ENCODE results near the gene TRIM33. TPM values are rescaled to one million over a fixed set of nuclear protein-coding genes. Genes with fewer than 3 reads are reported as not detected.
"Not testable (repeated sequence)": the region's sequence is repeated elsewhere in the genome, so short reads cannot be mapped to it uniquely, and the experiment has no call there.

The TRIM33 gene
- total RNA-seq, 1 donor from 2014 or later: 75.4 TPM

DNA sequence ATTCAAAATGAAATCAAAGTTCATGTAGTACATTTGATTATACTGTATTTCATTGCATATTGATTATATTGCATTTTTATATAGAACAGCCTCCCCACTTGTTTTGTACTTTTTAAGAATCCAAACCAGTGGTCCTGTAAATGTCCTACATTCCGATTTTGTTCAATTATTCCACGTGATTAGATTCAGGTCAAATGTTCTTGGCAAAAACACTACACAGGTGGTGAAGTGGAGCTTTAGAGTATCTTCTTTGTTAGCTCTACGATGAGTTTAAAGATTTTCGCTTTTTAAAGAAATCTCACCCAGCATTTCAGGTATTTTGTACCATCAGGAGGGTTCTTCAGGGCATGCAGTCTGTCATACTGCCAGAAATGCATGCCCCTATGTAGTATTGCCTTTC lies 120.6 kb downstream of the TRIM33 start:
- Histone ChIP-seq H3K27me3 (no peaks in the 10 kb centered on the region), H3K27ac (no peak overlapping the region), H2AFZ (replicated peaks) (no peak overlapping the region), H3K4me2 (no peak overlapping the region), H3K9ac (no peak overlapping the region), H3K9me3 (ENCODE audit: low read depth) (no peaks in the 10 kb centered on the region), H3F3A (ENCODE audit: low read depth) (peaks cover 5% of the 10 kb centered on the region), H3K4me1 (peaks cover 7% of the 10 kb centered on the region), H4K20me1 (ENCODE audit: low read depth) (no peaks in the 10 kb centered on the region), H3K79me2 (ENCODE audit: low read depth) (no peaks in the 10 kb centered on the region), H3K4me3 (no peak overlapping the region), H3K36me3 (peaks cover 8% of the 10 kb centered on the region)
- TF ChIP-seq EZH2phosphoT487 (IDR thresholded peaks at IDR 0.05) (no peak), EZH2 (IDR thresholded peaks at IDR 0.05) (no peak)
- TF ChIP-seq, protein P1, sequence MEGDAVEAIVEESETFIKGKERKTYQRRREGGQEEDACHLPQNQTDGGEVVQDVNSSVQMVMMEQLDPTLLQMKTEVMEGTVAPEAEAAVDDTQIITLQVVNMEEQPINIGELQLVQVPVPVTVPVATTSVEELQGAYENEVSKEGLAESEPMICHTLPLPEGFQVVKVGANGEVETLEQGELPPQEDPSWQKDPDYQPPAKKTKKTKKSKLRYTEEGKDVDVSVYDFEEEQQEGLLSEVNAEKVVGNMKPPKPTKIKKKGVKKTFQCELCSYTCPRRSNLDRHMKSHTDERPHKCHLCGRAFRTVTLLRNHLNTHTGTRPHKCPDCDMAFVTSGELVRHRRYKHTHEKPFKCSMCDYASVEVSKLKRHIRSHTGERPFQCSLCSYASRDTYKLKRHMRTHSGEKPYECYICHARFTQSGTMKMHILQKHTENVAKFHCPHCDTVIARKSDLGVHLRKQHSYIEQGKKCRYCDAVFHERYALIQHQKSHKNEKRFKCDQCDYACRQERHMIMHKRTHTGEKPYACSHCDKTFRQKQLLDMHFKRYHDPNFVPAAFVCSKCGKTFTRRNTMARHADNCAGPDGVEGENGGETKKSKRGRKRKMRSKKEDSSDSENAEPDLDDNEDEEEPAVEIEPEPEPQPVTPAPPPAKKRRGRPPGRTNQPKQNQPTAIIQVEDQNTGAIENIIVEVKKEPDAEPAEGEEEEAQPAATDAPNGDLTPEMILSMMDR (IDR thresholded peaks at IDR 0.05): no peak
- no peak overlapping the region for H3K27ac Mint-ChIP-seq
- no peak for DNase-seq (ENCODE audit: low spot score)
- peaks cover 6% of the 10 kb centered on the region for H3K9me3 Mint-ChIP-seq
- no peak overlapping the region for H3K4me3 Mint-ChIP-seq
- H3K27me3 Mint-ChIP-seq (ENCODE audit: insufficient read depth, low read depth): peaks cover 4% of the 10 kb centered on the region
- H3K4me1 Mint-ChIP-seq: no peaks in the 10 kb centered on the region
- H3K36me3 Mint-ChIP-seq: peaks cover 25% of the 10 kb centered on the region

DNA sequence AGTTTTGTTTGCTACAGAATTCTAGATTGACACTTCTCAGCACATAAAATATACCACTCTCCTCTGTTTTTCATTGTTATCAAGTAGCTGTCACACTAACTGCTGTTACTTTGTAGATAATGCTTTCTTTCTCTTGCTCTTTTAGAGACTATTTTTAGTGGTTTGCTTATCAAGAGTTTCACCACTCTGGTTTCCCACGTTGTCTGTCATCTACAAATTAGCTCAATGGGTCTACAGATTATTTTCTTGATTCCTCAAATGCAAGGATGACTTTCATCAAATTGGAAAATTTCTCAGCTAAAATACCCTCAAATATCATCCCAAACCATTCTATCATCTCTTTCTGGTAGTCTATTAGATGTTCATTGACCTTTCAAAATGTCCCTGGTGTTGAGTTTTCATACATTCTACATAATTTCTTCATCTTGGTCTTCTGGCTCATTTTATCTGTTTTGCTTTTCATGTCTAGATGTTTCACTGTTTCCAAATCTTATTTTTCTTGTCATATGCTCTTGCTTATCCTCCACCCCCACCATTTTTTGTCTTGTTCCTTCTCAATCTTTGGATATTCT lies 122.5 kb downstream of the TRIM33 start:
- peaks cover 4% of the 10 kb centered on the region for H3K27me3 Mint-ChIP-seq (ENCODE audit: insufficient read depth, low read depth)
- no peak overlapping the region for H3K27ac Mint-ChIP-seq
- Histone ChIP-seq H3K36me3 (no peaks in the 10 kb centered on the region), H3K9ac (no peak overlapping the region), H3K27ac (no peak overlapping the region), H3F3A (ENCODE audit: low read depth) (peaks cover 5% of the 10 kb centered on the region), H3K9me3 (ENCODE audit: low read depth) (no peaks in the 10 kb centered on the region), H3K4me2 (no peak overlapping the region), H4K20me1 (ENCODE audit: low read depth) (no peaks in the 10 kb centered on the region), H3K79me2 (ENCODE audit: low read depth) (no peaks in the 10 kb centered on the region), H3K27me3 (no peaks in the 10 kb centered on the region), H3K4me1 (peaks cover 7% of the 10 kb centered on the region), H2AFZ (replicated peaks) (no peak overlapping the region), H3K4me3 (no peak overlapping the region)
- no peaks in the 10 kb centered on the region for H3K4me1 Mint-ChIP-seq
- TF ChIP-seq EZH2 (IDR thresholded peaks at IDR 0.05) (no peak), EZH2phosphoT487 (IDR thresholded peaks at IDR 0.05) (no peak)
- TF ChIP-seq, protein P1 (IDR thresholded peaks at IDR 0.05): no peak
- no peak overlapping the region for H3K4me3 Mint-ChIP-seq
- DNase-seq (ENCODE audit: low spot score): no peak
- peaks cover 23% of the 10 kb centered on the region for H3K36me3 Mint-ChIP-seq
- H3K9me3 Mint-ChIP-seq: peaks cover 14% of the 10 kb centered on the region

DNA sequence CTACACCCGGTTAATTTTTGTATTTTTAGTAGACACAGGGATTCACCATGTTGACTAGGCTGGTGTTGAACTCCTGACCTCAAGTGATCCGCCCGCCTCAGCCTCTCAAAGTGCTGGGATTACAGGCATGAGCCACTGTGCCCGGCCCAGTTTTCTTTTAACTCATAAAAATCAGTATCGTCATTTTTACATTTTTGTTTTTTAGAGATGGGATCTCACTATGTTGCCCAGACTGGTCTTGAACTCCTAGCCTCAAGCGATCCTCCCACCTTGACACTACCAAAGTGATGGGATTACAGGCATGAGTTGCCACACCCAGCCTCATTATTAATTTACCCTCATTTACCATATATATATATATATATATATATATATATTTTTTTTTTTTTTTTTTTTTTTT lies 123.4 kb downstream of the TRIM33 start:
- H3K9ac ChIP-seq; H3K4me2 ChIP-seq; H3K27ac ChIP-seq; H3F3A ChIP-seq (ENCODE audit: low read depth); H4K20me1 ChIP-seq (ENCODE audit: low read depth); H3K36me3 ChIP-seq; H3K27me3 ChIP-seq; H3K4me1 ChIP-seq; H3K4me3 Mint-ChIP-seq; H3K9me3 ChIP-seq (ENCODE audit: low read depth); H3K79me2 ChIP-seq (ENCODE audit: low read depth); H3K27ac Mint-ChIP-seq; H3K4me1 Mint-ChIP-seq; H3K27me3 Mint-ChIP-seq (ENCODE audit: insufficient read depth, low read depth); H2AFZ ChIP-seq (replicated peaks); DNase-seq (ENCODE audit: low spot score); H3K4me3 ChIP-seq: not testable (repeated sequence)
- Mint-ChIP-seq H3K9me3 (peaks cover 21% of the 10 kb centered on the region), H3K36me3 (peaks cover 23% of the 10 kb centered on the region)

DNA sequence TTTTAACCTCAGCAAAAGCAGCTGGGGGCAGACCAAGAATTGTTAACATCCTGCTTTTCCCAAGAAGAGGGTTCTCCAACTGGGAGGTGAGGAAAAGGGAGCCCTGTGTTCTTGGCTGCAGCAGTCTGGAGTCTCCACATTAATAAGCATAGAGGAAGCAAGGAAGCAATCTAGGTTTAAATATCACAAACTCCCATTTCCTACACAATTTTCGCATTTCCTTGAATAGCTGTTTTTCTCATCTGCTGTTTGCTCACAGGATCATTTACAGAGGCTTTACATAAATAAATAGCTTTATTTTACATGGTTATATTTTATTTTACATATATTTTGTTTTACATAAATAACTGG lies 124.0 kb downstream of the TRIM33 start:
- Histone ChIP-seq H3K79me2 (ENCODE audit: low read depth) (no peaks in the 10 kb centered on the region), H3K9ac (no peak overlapping the region), H3K4me2 (no peak overlapping the region), H2AFZ (replicated peaks) (no peak overlapping the region), H4K20me1 (ENCODE audit: low read depth) (no peaks in the 10 kb centered on the region), H3K9me3 (ENCODE audit: low read depth) (no peaks in the 10 kb centered on the region), H3K27ac (no peak overlapping the region), H3K36me3 (no peaks in the 10 kb centered on the region), H3F3A (ENCODE audit: low read depth) (no peaks in the 10 kb centered on the region), H3K4me1 (peaks cover 7% of the 10 kb centered on the region), H3K4me3 (no peak overlapping the region), H3K27me3 (no peaks in the 10 kb centered on the region)
- peaks cover 4% of the 10 kb centered on the region for H3K27me3 Mint-ChIP-seq (ENCODE audit: insufficient read depth, low read depth)
- TF ChIP-seq EZH2phosphoT487 (IDR thresholded peaks at IDR 0.05) (no peak), EZH2 (IDR thresholded peaks at IDR 0.05) (no peak)
- TF ChIP-seq, protein P1 (IDR thresholded peaks at IDR 0.05): no peak
- H3K36me3 Mint-ChIP-seq: peaks cover 19% of the 10 kb centered on the region
- no peak overlapping the region for H3K4me3 Mint-ChIP-seq
- no peak overlapping the region for H3K27ac Mint-ChIP-seq
- DNase-seq (ENCODE audit: low spot score): no peak
- no peaks in the 10 kb centered on the region for H3K4me1 Mint-ChIP-seq
- H3K9me3 Mint-ChIP-seq: peaks cover 23% of the 10 kb centered on the region

Measured in neural progenitor cell (in vitro differentiated cells).